K562 (cell line): Measurements from ENCODE around the gene CRABP2. TPM values are rescaled to one million over a fixed set of nuclear protein-coding genes. Genes with fewer than 3 reads are reported as not detected.

Experiments used
- CBFA2T2 ChIP-seq: fragments of 450-650 bp; conservative IDR thresholded peaks from 2 replicates; pipeline ENCODE4 v1.6.1; 2017; ENCODE audit warnings: mild to moderate bottlenecking
- DNMT1 ChIP-seq: fragments of 450-650 bp; IDR thresholded peaks from 2 replicates; pipeline ENCODE4 v1.6.1; 2016; ENCODE audit warnings: antibody characterized with exemption, mild to moderate bottlenecking
- FOS ChIP-seq: IDR thresholded peaks from 3 replicates; pipeline ENCODE4 v1.6.1; 2011; ENCODE audit not compliant: insufficient read length; ENCODE audit errors: extremely low read depth
- GTF2A2 ChIP-seq: IDR thresholded peaks from 2 replicates; pipeline ENCODE4 v1.6.1; 2016; ENCODE audit warnings: mild to moderate bottlenecking, missing genetic modification characterization, missing compliant biosample characterization
- HMG20B ChIP-seq: fragments of 250-450 bp; sonication (Bioruptor Pico); IDR thresholded peaks from 2 replicates; pipeline ENCODE4 v1.5.0; 2021; ENCODE audit warnings: mild to moderate bottlenecking
- KAT8 ChIP-seq: fragments of 450-650 bp; IDR thresholded peaks from 2 replicates; pipeline ENCODE4 v1.6.1; 2016; ENCODE audit warnings: low read depth, mild to moderate bottlenecking
- KLF6 ChIP-seq: fragments of 250-450 bp; sonication (Bioruptor Pico); IDR thresholded peaks from 2 replicates; pipeline ENCODE4 v1.4.0; 2020; ENCODE audit warnings: mild to moderate bottlenecking, moderate library complexity, borderline replicate concordance
- NEUROD1 ChIP-seq: fragments of 150-350 bp; IDR thresholded peaks from 2 replicates; pipeline ENCODE4 v1.6.1; 2014; ENCODE audit warnings: borderline replicate concordance, low read length, low read depth; ENCODE audit not compliant: partially characterized antibody
- NFE2L1 ChIP-seq: fragments of 450-650 bp; IDR thresholded peaks from 2 replicates; pipeline ENCODE4 v1.6.1; 2016; ENCODE audit warnings: missing genetic modification characterization, low read depth, mild to moderate bottlenecking, missing compliant biosample characterization, moderate library complexity, borderline replicate concordance
- PHF21A ChIP-seq: fragments of 450-650 bp; IDR thresholded peaks from 2 replicates; pipeline ENCODE4 v1.6.1; 2017; ENCODE audit warnings: low read depth, borderline replicate concordance
- PHF8 ChIP-seq: fragments of 200-600 bp; sonication (generic); IDR thresholded peaks from 2 replicates; pipeline ENCODE4 v1.6.1; 2012; ENCODE audit warnings: mixed run types, mild to moderate bottlenecking, inconsistent platforms, low read length, moderate library complexity, borderline replicate concordance
- RAD51 ChIP-seq: fragments of 450-650 bp; IDR thresholded peaks from 2 replicates; pipeline ENCODE4 v1.7.1; 2016; ENCODE audit warnings: low read depth, mild to moderate bottlenecking, borderline replicate concordance
- RB1 ChIP-seq: fragments of 450-650 bp; IDR thresholded peaks from 2 replicates; pipeline ENCODE4 v1.6.1; 2017; ENCODE audit warnings: low read depth, mild to moderate bottlenecking
- RBFOX2 ChIP-seq: fragments of 200-400 bp; formaldehyde crosslinking; IDR thresholded peaks from 2 replicates; pipeline ENCODE4 v1.6.1; 2017; ENCODE audit warnings: low read depth, mild to moderate bottlenecking, low read length, moderate library complexity
- SMARCA4 ChIP-seq: fragments of 450-650 bp; IDR thresholded peaks from 2 replicates; pipeline ENCODE4 v1.6.1; 2016
- TAF7 ChIP-seq: fragments of 450-650 bp; IDR thresholded peaks from 2 replicates; pipeline ENCODE4 v1.6.1; 2016; ENCODE audit warnings: missing genetic modification characterization, missing compliant biosample characterization
- TRIM28 ChIP-seq: fragments of 450-650 bp; IDR thresholded peaks from 2 replicates; pipeline ENCODE4 v1.6.1; 2017
- XRCC5 ChIP-seq: fragments of 200-400 bp; formaldehyde crosslinking; IDR thresholded peaks from 2 replicates; pipeline ENCODE4 v1.6.1; 2017; ENCODE audit warnings: low read depth, mild to moderate bottlenecking, low read length
- ZBTB17 ChIP-seq: fragments of 450-650 bp; formaldehyde crosslinking; IDR thresholded peaks from 2 replicates; pipeline ENCODE4 v1.4.0; 2020; ENCODE audit warnings: mild to moderate bottlenecking
- ZNF445 ChIP-seq: fragments of 250-450 bp; sonication (Bioruptor Pico); IDR thresholded peaks from 2 replicates; pipeline ENCODE4 v1.4.0; 2020; ENCODE audit warnings: low read depth, mild to moderate bottlenecking, moderate library complexity
- ZNF696 ChIP-seq: fragments of 250-450 bp; sonication (Bioruptor Pico); conservative IDR thresholded peaks from 2 replicates; pipeline ENCODE4 v1.4.0; 2020; ENCODE audit warnings: mild to moderate bottlenecking, moderate library complexity
- ZNF785 ChIP-seq: fragments of 250-450 bp; sonication (Bioruptor Pico); IDR thresholded peaks from 2 replicates; pipeline ENCODE4 v1.4.0; 2020; ENCODE audit warnings: mild to moderate bottlenecking
- ZZZ3 ChIP-seq: fragments of 450-650 bp; IDR thresholded peaks from 2 replicates; pipeline ENCODE4 v1.6.1; 2016; ENCODE audit warnings: antibody characterized with exemption, mild to moderate bottlenecking, moderate library complexity
- polyA plus RNA-seq, 8 experiments: library from polyadenylated mRNA; depleted of rRNA in 4 of 8; stranded (reverse) in 5 of 8; unstranded in 3 of 8; fragments of >200 nt; fragmentation: Nextera tagmentation in 2 of 8; fragmentation: Illumina TruSeq in 1 of 8; extraction: Ambion mirVana in 2 of 8; extraction: Trizol in 1 of 8; gene quantifications; 2 replicates each; pipeline versions ENCODE4 v1.2.1 to v1.2.3, GENCODE V29; 2011 to 2014; ENCODE audit warnings: inconsistent platforms in 1 of 8, missing spikeins in 1 of 8
- total RNA-seq, 7 experiments: library from RNA; depleted of rRNA in 6 of 7; stranded (reverse); fragments of >200 nt in 6 of 7; fragmentation: Illumina TruSeq in 2 of 7; extraction: Trizol in 2 of 7; gene quantifications; 2 replicates each; pipeline versions ENCODE4 v1.2.1 to v1.2.3, GENCODE V29; 2011 to 2021; ENCODE audit warnings: low replicate concordance in 1 of 7
- TF ChIP-seq, protein P1 (sequence below): fragments of 250-450 bp; sonication (Bioruptor Pico); IDR thresholded peaks from 2 replicates; pipeline ENCODE4 v1.6.1; 2021; ENCODE audit warnings: mild to moderate bottlenecking
- TF ChIP-seq, protein P2 (sequence below): fragments of 450-650 bp; IDR thresholded peaks from 2 replicates; pipeline ENCODE4 v1.6.1; 2017; ENCODE audit warnings: antibody characterized with exemption, mild to moderate bottlenecking
- TF ChIP-seq, protein P3 (sequence below): fragments of 250-450 bp; sonication (Bioruptor Pico); IDR thresholded peaks from 2 replicates; pipeline ENCODE4 v1.5.0; 2020; ENCODE audit warnings: mild to moderate bottlenecking

Gene CRABP2
- total and polyA plus RNA-seq, 9 of the 15 experiments (the other 6 are each of a cell fraction or from before 2014, with no cell fraction given): 0.30 to 2.5 (median 0.82) TPM

DNA sequence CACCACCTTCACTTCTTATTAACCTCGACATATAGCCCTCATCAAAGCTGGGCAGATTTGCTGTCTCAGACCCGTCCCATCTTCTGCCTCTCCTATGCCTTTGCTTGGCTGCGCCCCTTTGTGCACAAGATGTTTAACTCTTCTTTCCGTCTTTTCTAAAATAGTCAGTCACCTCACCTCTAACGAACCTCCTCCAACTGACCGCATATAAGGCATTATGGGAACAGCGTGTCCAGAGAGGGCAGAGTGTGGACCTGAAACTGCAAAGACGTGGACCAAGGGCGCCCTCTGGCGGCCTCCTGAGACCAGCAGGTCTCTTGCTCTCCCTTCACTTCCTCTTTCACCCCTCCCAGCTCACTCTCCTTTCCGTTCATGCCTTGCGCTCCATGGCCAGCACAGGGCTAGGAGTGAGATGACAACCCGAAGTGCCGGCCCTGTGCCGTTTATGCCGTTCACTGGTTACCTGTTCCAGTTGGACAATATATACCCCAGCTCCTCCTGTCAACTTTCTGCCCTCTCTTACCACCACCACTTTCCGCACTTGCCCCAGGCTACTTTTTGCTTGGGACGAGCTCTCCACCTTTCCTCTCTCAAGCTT, 20.4 kb upstream of the CRABP2 start (continued):
- TF ChIP-seq, protein P1, sequence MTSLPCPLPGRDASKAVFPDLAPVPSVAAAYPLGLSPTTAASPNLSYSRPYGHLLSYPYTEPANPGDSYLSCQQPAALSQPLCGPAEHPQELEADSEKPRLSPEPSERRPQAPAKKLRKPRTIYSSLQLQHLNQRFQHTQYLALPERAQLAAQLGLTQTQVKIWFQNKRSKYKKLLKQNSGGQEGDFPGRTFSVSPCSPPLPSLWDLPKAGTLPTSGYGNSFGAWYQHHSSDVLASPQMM (CRISPR knock-in tag): no peak
- TF ChIP-seq KLF6 (CRISPR knock-in tag): no peak
- TF ChIP-seq ZNF445: no peak
- peak; percentile 44; the same call in 1 of the 2 replicates for TF ChIP-seq RBFOX2
- TF ChIP-seq TAF7 (tag): no peak
- TF ChIP-seq, protein P2, sequence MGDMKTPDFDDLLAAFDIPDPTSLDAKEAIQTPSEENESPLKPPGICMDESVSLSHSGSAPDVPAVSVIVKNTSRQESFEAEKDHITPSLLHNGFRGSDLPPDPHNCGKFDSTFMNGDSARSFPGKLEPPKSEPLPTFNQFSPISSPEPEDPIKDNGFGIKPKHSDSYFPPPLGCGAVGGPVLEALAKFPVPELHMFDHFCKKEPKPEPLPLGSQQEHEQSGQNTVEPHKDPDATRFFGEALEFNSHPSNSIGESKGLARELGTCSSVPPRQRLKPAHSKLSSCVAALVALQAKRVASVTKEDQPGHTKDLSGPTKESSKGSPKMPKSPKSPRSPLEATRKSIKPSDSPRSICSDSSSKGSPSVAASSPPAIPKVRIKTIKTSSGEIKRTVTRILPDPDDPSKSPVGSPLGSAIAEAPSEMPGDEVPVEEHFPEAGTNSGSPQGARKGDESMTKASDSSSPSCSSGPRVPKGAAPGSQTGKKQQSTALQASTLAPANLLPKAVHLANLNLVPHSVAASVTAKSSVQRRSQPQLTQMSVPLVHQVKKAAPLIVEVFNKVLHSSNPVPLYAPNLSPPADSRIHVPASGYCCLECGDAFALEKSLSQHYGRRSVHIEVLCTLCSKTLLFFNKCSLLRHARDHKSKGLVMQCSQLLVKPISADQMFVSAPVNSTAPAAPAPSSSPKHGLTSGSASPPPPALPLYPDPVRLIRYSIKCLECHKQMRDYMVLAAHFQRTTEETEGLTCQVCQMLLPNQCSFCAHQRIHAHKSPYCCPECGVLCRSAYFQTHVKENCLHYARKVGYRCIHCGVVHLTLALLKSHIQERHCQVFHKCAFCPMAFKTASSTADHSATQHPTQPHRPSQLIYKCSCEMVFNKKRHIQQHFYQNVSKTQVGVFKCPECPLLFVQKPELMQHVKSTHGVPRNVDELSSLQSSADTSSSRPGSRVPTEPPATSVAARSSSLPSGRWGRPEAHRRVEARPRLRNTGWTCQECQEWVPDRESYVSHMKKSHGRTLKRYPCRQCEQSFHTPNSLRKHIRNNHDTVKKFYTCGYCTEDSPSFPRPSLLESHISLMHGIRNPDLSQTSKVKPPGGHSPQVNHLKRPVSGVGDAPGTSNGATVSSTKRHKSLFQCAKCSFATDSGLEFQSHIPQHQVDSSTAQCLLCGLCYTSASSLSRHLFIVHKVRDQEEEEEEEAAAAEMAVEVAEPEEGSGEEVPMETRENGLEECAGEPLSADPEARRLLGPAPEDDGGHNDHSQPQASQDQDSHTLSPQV: peak; percentile 90
- TF ChIP-seq ZBTB17 (CRISPR knock-in tag): no peak
- no peak for TF ChIP-seq DNMT1
- peak; percentile 82; the same call in 1 of the 2 replicates for TF ChIP-seq RB1
- TF ChIP-seq SMARCA4: 0 out of 2 replicates have a peak, but pooled peaks have one; percentile 55
- no peak for TF ChIP-seq HMG20B
- TF ChIP-seq XRCC5: peak; percentile 84; the same call in 1 of the 2 replicates
- TF ChIP-seq PHF21A: no peak
- no peak for TF ChIP-seq ZZZ3
- TF ChIP-seq PHF8: no peak
- TF ChIP-seq NEUROD1: peak; percentile 65
- TF ChIP-seq, protein P3, sequence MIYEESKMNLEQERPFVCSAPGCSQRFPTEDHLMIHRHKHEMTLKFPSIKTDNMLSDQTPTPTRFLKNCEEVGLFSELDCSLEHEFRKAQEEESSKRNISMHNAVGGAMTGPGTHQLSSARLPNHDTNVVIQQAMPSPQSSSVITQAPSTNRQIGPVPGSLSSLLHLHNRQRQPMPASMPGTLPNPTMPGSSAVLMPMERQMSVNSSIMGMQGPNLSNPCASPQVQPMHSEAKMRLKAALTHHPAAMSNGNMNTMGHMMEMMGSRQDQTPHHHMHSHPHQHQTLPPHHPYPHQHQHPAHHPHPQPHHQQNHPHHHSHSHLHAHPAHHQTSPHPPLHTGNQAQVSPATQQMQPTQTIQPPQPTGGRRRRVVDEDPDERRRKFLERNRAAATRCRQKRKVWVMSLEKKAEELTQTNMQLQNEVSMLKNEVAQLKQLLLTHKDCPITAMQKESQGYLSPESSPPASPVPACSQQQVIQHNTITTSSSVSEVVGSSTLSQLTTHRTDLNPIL (CRISPR knock-in tag): no peak
- no peak for TF ChIP-seq GTF2A2 (tag)
- TF ChIP-seq CBFA2T2: no peak
- no peak for TF ChIP-seq KAT8
- TF ChIP-seq TRIM28: no peak
- TF ChIP-seq ZNF785 (CRISPR knock-in tag): no peak
- no peak for TF ChIP-seq FOS
- TF ChIP-seq ZNF696 (CRISPR knock-in tag): no peak
- TF ChIP-seq RAD51: no peak
- TF ChIP-seq NFE2L1 (tag): no peak
